GM23338 (cell line): ENCODE results near the gene CRKL.

ENCODE experiments used
- CREB1 ChIP-seq: fragments of 250-450 bp; sonication (Bioruptor Pico); IDR thresholded peaks from 2 replicates; pipeline ENCODE4 v1.5.0; 2020; ENCODE audit warnings: low read depth, mild to moderate bottlenecking, moderate library complexity
- EZH2 ChIP-seq: fragments of 200-600 bp; sonication (generic); IDR thresholded peaks from one replicate; pipeline ENCODE4 v1.8.0; 2017; ENCODE audit warnings: antibody characterized with exemption, mild to moderate bottlenecking, low read depth; ENCODE audit not compliant: unreplicated experiment
- EZH2phosphoT487 ChIP-seq: fragments of 200-600 bp; sonication (generic); IDR thresholded peaks from one replicate; pipeline ENCODE4 v1.8.1; 2018; ENCODE audit warnings: antibody characterized with exemption; ENCODE audit not compliant: unreplicated experiment
- JUNB ChIP-seq: IDR thresholded peaks from one replicate; pipeline ENCODE4 v1.6.1; 2016; ENCODE audit warnings: antibody characterized with exemption; ENCODE audit not compliant: unreplicated experiment
- POLR2AphosphoS5 ChIP-seq: IDR thresholded peaks from 2 replicates; pipeline ENCODE4 v1.6.1; 2016; ENCODE audit warnings: antibody characterized with exemption, low read depth
- STAT1 ChIP-seq: IDR thresholded peaks from one replicate; pipeline ENCODE4 v1.6.1; 2016; ENCODE audit warnings: antibody characterized with exemption; ENCODE audit not compliant: unreplicated experiment
- ZNF114 ChIP-seq: fragments of 250-450 bp; sonication (Bioruptor Pico); IDR thresholded peaks from 2 replicates; pipeline ENCODE4 v1.5.0; 2020; ENCODE audit warnings: mild to moderate bottlenecking, moderate library complexity
- ZNF331 ChIP-seq: fragments of 250-450 bp; sonication (Bioruptor Pico); IDR thresholded peaks from 2 replicates; pipeline ENCODE4 v1.5.0; 2020; ENCODE audit warnings: low read depth, mild to moderate bottlenecking, moderate library complexity
- TF ChIP-seq, protein P1 (sequence below), 2 experiments: fragments of 200-600 bp in 1 of 2; sonication (generic) in 1 of 2; conservative IDR thresholded peaks; 2 replicates each; pipeline versions ENCODE4 v1.5.1 to v1.6.1; 2016 to 2017; ENCODE audit warnings: antibody characterized with exemption in 2 of 2, low read depth in 2 of 2, mild to moderate bottlenecking in 2 of 2, moderate library complexity in 1 of 2
- TF ChIP-seq, protein P2 (sequence below): IDR thresholded peaks from one replicate; pipeline ENCODE4 v1.6.1; 2018; ENCODE audit warnings: antibody characterized with exemption; ENCODE audit not compliant: unreplicated experiment

DNA sequence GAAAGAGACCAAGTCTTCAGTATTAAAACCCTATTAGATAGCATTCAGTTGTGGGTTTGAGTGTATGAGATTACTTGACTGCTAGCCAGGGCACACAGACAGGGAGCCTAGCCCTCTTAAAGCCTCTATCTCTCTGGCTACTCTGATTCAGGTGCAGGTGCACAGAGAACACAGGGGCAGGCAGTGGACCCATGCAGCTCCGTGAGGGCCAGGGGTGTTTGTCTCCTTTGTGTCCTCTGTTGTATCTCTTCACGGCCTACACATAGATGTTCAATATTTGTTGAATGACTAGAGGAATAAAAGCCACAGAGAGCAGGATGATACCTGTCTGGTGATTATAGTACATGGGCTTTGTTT is 28.3 kb downstream of the CRKL start:
- TF ChIP-seq, protein P1, sequence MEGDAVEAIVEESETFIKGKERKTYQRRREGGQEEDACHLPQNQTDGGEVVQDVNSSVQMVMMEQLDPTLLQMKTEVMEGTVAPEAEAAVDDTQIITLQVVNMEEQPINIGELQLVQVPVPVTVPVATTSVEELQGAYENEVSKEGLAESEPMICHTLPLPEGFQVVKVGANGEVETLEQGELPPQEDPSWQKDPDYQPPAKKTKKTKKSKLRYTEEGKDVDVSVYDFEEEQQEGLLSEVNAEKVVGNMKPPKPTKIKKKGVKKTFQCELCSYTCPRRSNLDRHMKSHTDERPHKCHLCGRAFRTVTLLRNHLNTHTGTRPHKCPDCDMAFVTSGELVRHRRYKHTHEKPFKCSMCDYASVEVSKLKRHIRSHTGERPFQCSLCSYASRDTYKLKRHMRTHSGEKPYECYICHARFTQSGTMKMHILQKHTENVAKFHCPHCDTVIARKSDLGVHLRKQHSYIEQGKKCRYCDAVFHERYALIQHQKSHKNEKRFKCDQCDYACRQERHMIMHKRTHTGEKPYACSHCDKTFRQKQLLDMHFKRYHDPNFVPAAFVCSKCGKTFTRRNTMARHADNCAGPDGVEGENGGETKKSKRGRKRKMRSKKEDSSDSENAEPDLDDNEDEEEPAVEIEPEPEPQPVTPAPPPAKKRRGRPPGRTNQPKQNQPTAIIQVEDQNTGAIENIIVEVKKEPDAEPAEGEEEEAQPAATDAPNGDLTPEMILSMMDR (conservative IDR thresholded peaks at IDR 0.05; ENCODE audit: low read depth in 2 of 2) = no peak
- TF ChIP-seq POLR2AphosphoS5 = no peak
- no peak for TF ChIP-seq STAT1
- TF ChIP-seq, protein P2, sequence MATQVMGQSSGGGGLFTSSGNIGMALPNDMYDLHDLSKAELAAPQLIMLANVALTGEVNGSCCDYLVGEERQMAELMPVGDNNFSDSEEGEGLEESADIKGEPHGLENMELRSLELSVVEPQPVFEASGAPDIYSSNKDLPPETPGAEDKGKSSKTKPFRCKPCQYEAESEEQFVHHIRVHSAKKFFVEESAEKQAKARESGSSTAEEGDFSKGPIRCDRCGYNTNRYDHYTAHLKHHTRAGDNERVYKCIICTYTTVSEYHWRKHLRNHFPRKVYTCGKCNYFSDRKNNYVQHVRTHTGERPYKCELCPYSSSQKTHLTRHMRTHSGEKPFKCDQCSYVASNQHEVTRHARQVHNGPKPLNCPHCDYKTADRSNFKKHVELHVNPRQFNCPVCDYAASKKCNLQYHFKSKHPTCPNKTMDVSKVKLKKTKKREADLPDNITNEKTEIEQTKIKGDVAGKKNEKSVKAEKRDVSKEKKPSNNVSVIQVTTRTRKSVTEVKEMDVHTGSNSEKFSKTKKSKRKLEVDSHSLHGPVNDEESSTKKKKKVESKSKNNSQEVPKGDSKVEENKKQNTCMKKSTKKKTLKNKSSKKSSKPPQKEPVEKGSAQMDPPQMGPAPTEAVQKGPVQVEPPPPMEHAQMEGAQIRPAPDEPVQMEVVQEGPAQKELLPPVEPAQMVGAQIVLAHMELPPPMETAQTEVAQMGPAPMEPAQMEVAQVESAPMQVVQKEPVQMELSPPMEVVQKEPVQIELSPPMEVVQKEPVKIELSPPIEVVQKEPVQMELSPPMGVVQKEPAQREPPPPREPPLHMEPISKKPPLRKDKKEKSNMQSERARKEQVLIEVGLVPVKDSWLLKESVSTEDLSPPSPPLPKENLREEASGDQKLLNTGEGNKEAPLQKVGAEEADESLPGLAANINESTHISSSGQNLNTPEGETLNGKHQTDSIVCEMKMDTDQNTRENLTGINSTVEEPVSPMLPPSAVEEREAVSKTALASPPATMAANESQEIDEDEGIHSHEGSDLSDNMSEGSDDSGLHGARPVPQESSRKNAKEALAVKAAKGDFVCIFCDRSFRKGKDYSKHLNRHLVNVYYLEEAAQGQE = no peak
- TF ChIP-seq EZH2 = no peak
- no peak for TF ChIP-seq EZH2phosphoT487
- no peak for TF ChIP-seq CREB1 (CRISPR knock-in tag)
- TF ChIP-seq JUNB = no peak
- TF ChIP-seq ZNF114 (CRISPR knock-in tag) = no peak
- no peak for TF ChIP-seq ZNF331 (CRISPR knock-in tag)
